Mesenchymal stem cell (in vitro differentiated cells and primary cell): Measurements from ENCODE around the gene C1QL3. TPM values are rescaled to one million over a fixed set of nuclear protein-coding genes. Genes with fewer than 3 reads are reported as not detected.
A peak's percentile ranks its signal among the peaks of the same experiment; 100 is the strongest.

Experiments used
- DNase-seq: peaks from one replicate; pipeline ENCODE4 v3.0.0-alpha.2; 2013
- H2AFZ ChIP-seq: one replicate; pipeline ENCODE4 v1.6.1; 2013; ENCODE audit warnings: low read depth, mild to moderate bottlenecking, control low read depth, inconsistent platforms, low read length, moderate library complexity
- H2AK5ac ChIP-seq: 2 replicates; pipeline ENCODE4 v1.6.1; 2013; ENCODE audit warnings: low read length, moderate library complexity, mild to moderate bottlenecking, inconsistent platforms; ENCODE audit not compliant: severe bottlenecking
- H2BK120ac ChIP-seq: one replicate; pipeline ENCODE4 v1.6.1; 2013; ENCODE audit warnings: low read depth, mild to moderate bottlenecking, inconsistent platforms, low read length, moderate library complexity
- H2BK12ac ChIP-seq, 2 experiments: one replicate each; pipeline ENCODE4 v1.6.1; 2013; ENCODE audit warnings: inconsistent platforms in 2 of 2, low read length in 2 of 2, mild to moderate bottlenecking in 2 of 2, moderate library complexity in 2 of 2, control low read depth in 1 of 2
- H2BK15ac ChIP-seq: one replicate; pipeline ENCODE4 v1.6.1; 2013; ENCODE audit warnings: mild to moderate bottlenecking, low read depth, inconsistent platforms; ENCODE audit not compliant: poor library complexity, severe bottlenecking
- H2BK5ac ChIP-seq: 2 replicates; pipeline ENCODE4 v1.6.1; 2013; ENCODE audit warnings: low read depth, mild to moderate bottlenecking, low read length, control low read depth, inconsistent platforms; ENCODE audit not compliant: poor library complexity, severe bottlenecking
- H3K14ac ChIP-seq, 2 experiments: one replicate each; pipeline ENCODE4 v1.6.1; 2013; ENCODE audit warnings: inconsistent platforms in 2 of 2, low read length in 2 of 2, control low read depth in 1 of 2, mild to moderate bottlenecking in 1 of 2, moderate library complexity in 1 of 2
- H3K18ac ChIP-seq, 2 experiments: one replicate each; pipeline ENCODE4 v1.6.1; 2013; ENCODE audit warnings: inconsistent platforms in 2 of 2, low read length in 2 of 2, control low read depth in 1 of 2, low read depth in 1 of 2, mild to moderate bottlenecking in 1 of 2
- H3K23ac ChIP-seq, 2 experiments: one replicate each; pipeline ENCODE4 v1.6.1; 2013; ENCODE audit warnings: inconsistent platforms in 2 of 2, low read length in 2 of 2, mild to moderate bottlenecking in 2 of 2, moderate library complexity in 2 of 2, control low read depth in 1 of 2
- H3K27ac ChIP-seq: 2 replicates; pipeline ENCODE4 v1.5.1; 2013; ENCODE audit warnings: mild to moderate bottlenecking, moderate library complexity, low read length, control low read depth, inconsistent platforms; ENCODE audit not compliant: poor library complexity, severe bottlenecking
- H3K27me3 ChIP-seq, 2 experiments: 2 replicates each; pipeline versions ENCODE4 v1.6.1 to v1.7.0; 2013; ENCODE audit warnings: low read length in 2 of 2, mild to moderate bottlenecking in 2 of 2, moderate library complexity in 2 of 2, control low read depth in 1 of 2, inconsistent platforms in 1 of 2; ENCODE audit not compliant: control insufficient read depth in 1 of 2, insufficient read depth in 1 of 2
- H3K36me3 ChIP-seq, 2 experiments: 2 replicates each; pipeline versions ENCODE4 v1.6.1 to v1.7.0; 2013; ENCODE audit warnings: low read length in 2 of 2, control low read depth in 1 of 2, inconsistent platforms in 1 of 2, low read depth in 1 of 2, mild to moderate bottlenecking in 1 of 2; ENCODE audit not compliant: insufficient read depth in 2 of 2, control insufficient read depth in 1 of 2
- H3K4ac ChIP-seq, 2 experiments: one replicate each; pipeline ENCODE4 v1.6.1; 2013; ENCODE audit warnings: inconsistent platforms in 2 of 2, low read length in 2 of 2, mild to moderate bottlenecking in 2 of 2, moderate library complexity in 2 of 2, control low read depth in 1 of 2, low read depth in 1 of 2
- H3K4me1 ChIP-seq: 2 replicates; pipeline ENCODE4 v1.6.1; 2013; ENCODE audit warnings: low read depth, low read length, control low read depth; ENCODE audit not compliant: control insufficient read depth, insufficient read depth
- H3K4me2 ChIP-seq: 2 replicates; pipeline ENCODE4 v1.6.1; 2013; ENCODE audit warnings: low read length, mild to moderate bottlenecking, inconsistent platforms; ENCODE audit not compliant: poor library complexity, severe bottlenecking
- H3K4me3 ChIP-seq, 2 experiments: 2 replicates each; pipeline versions ENCODE4 v1.5.1 to v1.7.0; 2013; ENCODE audit warnings: low read length in 2 of 2, mild to moderate bottlenecking in 2 of 2, control low read depth in 1 of 2, low read depth in 1 of 2; ENCODE audit not compliant: insufficient read depth in 1 of 2
- H3K79me1 ChIP-seq: replicated peaks from 2 replicates; pipeline ENCODE4 v1.6.1; 2013; ENCODE audit warnings: mild to moderate bottlenecking, control low read depth, low read length, inconsistent platforms; ENCODE audit not compliant: poor library complexity, severe bottlenecking
- H3K9ac ChIP-seq: 2 replicates; pipeline ENCODE4 v1.7.0; 2013; ENCODE audit warnings: mild to moderate bottlenecking, low read length, moderate library complexity
- H3K9me3 ChIP-seq: 2 replicates; pipeline ENCODE4 v1.7.0; 2013; ENCODE audit warnings: mild to moderate bottlenecking, low read length; ENCODE audit not compliant: control insufficient read depth
- H4K8ac ChIP-seq: one replicate; pipeline ENCODE4 v1.6.1; 2013; ENCODE audit warnings: inconsistent platforms, mild to moderate bottlenecking, low read length, moderate library complexity
- H4K91ac ChIP-seq: one replicate; pipeline ENCODE4 v1.6.1; 2013; ENCODE audit warnings: mild to moderate bottlenecking, low read length, inconsistent platforms
- WGBS: methylation state at CpG from one replicate; pipeline ENCODE4 v1.1.7; 2013; ENCODE audit warnings: mixed read lengths; 5-methylcytosine and 5-hydroxymethylcytosine counted together
- polyA plus RNA-seq, 2 experiments: library from polyadenylated mRNA; stranded (reverse); fragments of 200-250 nt; gene quantifications; one replicate each; pipeline ENCODE4 v1.2.3, GENCODE V29; 2013

The C1QL3 gene
- polyA plus RNA-seq (2013, experiment 1 of 2), result not detected
- polyA plus RNA-seq (2013, experiment 2 of 2), result not detected

DNA sequence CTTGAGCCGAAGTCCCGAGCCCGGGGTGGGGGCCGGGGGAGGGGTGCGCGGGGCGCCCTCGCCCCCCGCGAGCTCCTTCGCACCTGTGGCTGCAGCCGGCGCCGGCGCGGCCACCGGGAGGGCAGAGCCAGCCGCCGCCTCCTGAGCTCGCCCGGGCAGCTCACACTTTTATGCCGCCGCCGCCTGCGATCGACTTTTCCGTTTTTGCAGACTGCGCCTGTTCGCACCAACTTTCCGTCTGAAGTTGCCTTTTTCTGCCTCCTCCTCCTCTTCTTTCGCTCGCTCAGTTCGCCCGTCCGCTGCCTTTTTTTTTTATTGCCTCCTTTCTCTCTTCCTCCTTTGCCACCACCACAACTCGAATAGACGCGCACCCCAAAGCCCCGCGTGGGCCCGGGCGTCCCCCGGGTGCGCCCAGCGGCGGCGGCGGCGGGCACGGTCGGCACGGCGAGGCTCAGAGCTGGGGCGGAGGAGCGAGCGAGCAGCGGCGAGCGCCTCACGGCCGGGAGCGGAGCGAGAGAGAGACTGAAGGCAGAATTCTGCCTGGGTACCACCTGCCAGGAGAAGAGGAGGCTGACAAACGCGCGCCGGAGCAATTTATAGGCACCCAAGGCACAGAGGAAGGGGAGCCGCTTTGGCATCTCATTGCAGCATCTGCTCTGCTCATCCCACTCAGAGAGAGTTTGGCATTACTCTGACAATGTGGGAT lies at the start of gene C1QL3:
Gene C1QL3, minus strand, starts transcription at position 569 of the 706 bp plus-strand sequence. CDS start 814 bp downstream, outside the sequence.
- H2BK15ac ChIP-seq, result no peak within 1 kb of the TSS
- no peak within 1 kb of the TSS for H3K4ac ChIP-seq
- no peaks in the 10 kb centered on the region for H3K36me3 ChIP-seq
- H3K9ac ChIP-seq, result no peak within 1 kb of the TSS
- H3K14ac ChIP-seq, result no peak within 1 kb of the TSS
- peak within 1 kb of the TSS; percentile 50 to 65 for H3K4me3 ChIP-seq
- H2AFZ ChIP-seq, result no peak within 1 kb of the TSS
- peak; percentile 30 for DNase-seq
- no peak within 1 kb of the TSS for H2BK5ac ChIP-seq
- H3K23ac ChIP-seq, result peak within 1 kb of the TSS in 1 of 2 experiments; percentile 35
- H2BK12ac ChIP-seq, result no peak within 1 kb of the TSS
- no peaks in the 10 kb centered on the region for H3K79me1 ChIP-seq
- peak within 1 kb of the TSS; percentile 49 for H4K8ac ChIP-seq
- H3K18ac ChIP-seq, result no peak within 1 kb of the TSS
- peaks cover 48 to 49% of the 10 kb centered on the region in 2 experiments for H3K27me3 ChIP-seq
- H4K91ac ChIP-seq, result peak within 1 kb of the TSS; percentile 21
- peak within 1 kb of the TSS; percentile 92 for H3K4me2 ChIP-seq
- WGBS, result under 1% methylated on average over 66 of the region's 68 CpGs
- H3K4me1 ChIP-seq, result peaks cover 20% of the 10 kb centered on the region
- no peaks in the 10 kb centered on the region for H3K9me3 ChIP-seq
- H3K27ac ChIP-seq, result no peak within 1 kb of the TSS
- no peak within 1 kb of the TSS for H2BK120ac ChIP-seq
- no peak within 1 kb of the TSS for H2AK5ac ChIP-seq

DNA sequence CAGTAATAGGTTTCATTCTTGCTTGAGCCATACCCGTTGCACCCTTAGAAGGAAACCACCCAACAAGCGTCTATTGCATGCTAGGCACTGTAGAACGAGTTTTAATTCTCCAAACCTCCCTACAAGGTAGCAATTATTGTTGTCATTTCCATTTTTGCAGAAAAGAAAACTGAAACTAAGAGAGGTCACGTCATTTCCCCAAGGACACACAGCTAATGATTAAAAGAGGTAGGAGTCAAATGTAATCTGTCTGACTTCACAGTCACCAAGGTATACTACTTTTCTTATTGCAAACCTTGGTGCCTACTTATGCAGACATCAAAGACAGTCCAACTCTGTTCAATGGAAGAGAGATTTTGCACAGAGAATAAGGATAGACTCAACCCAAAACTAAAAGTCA lies 49.1 kb upstream of the C1QL3 start:
- Histone ChIP-seq H3K36me3 (no peaks in the 10 kb centered on the region), H3K79me1 (no peaks in the 10 kb centered on the region), H3K4ac (no peak overlapping the region), H3K27me3 (peaks cover 0 to 6% of the 10 kb centered on the region in 2 experiments), H2BK5ac (no peak overlapping the region), H3K4me3 (no peak overlapping the region), H3K14ac (no peak overlapping the region), H2AFZ (no peak overlapping the region), H3K27ac (no peak overlapping the region), H2BK12ac (no peak overlapping the region), H3K4me1 (no peaks in the 10 kb centered on the region), H2BK120ac (no peak overlapping the region), H3K9me3 (no peaks in the 10 kb centered on the region), H4K91ac (no peak overlapping the region), H4K8ac (no peak overlapping the region), H2AK5ac (no peak overlapping the region), H3K23ac (no peak overlapping the region), H3K4me2 (no peak overlapping the region), H2BK15ac (no peak overlapping the region), H3K18ac (no peak overlapping the region), H3K9ac (no peak overlapping the region)
- 94% methylated on average over 2 of the region's 4 CpGs for WGBS
- no peak for DNase-seq

DNA sequence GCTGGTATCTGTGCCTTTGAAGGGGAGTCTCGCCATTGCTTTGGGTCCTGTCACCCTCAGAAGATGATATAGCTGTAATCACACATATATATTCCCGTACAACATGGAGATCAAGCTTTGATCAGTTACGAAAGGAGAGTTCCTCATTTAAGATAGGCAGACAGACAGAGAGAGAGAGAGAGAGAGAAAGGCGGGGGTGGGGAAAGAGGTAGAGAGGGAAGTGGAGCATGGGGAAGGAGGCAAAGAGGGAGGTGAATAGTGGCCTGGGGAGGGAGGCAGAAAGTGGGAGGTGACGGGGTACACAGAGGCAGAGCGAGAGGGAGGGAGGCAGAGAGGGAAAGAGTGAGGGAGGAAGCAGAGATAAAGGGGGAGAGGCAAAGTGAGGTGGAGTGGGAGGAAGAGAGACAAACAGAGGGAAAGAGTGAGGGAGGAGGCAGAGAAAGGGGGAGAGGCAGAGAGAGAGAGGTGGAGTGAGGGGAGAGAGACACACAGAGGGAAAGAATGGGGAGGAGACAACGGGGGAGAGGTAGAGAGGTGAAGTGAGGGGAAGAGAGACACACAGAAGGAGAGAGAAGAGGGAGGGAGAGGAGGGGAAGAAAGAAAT lies 44.6 kb upstream of the C1QL3 start:
- no peak overlapping the region for H4K91ac ChIP-seq
- no peak overlapping the region for H3K9ac ChIP-seq
- H3K4me1 ChIP-seq, result no peaks in the 10 kb centered on the region
- H3K79me1 ChIP-seq, result no peaks in the 10 kb centered on the region
- H4K8ac ChIP-seq, result no peak overlapping the region
- no peak overlapping the region for H3K4me2 ChIP-seq
- no peak overlapping the region for H3K23ac ChIP-seq
- no peak overlapping the region for H3K18ac ChIP-seq
- H2AK5ac ChIP-seq, result no peak overlapping the region
- no peak overlapping the region for H2AFZ ChIP-seq
- no peaks in the 10 kb centered on the region for H3K36me3 ChIP-seq
- no peak overlapping the region for H3K4ac ChIP-seq
- H2BK5ac ChIP-seq, result no peak overlapping the region
- no peak overlapping the region for H3K27ac ChIP-seq
- peak overlapping the region in 1 of 2 experiments; percentile 32 for H3K4me3 ChIP-seq
- no peak overlapping the region for H2BK15ac ChIP-seq
- peak overlapping the region in 1 of 2 experiments; percentile 71 for H3K14ac ChIP-seq
- no peak for DNase-seq
- no peak overlapping the region for H2BK12ac ChIP-seq
- no peaks in the 10 kb centered on the region for H3K9me3 ChIP-seq
- 53% methylated on average over 7 of the region's 7 CpGs for whole genome bisulfite sequencing
- no peak overlapping the region for H2BK120ac ChIP-seq
- peaks cover 0 to 6% of the 10 kb centered on the region in 2 experiments for H3K27me3 ChIP-seq

DNA sequence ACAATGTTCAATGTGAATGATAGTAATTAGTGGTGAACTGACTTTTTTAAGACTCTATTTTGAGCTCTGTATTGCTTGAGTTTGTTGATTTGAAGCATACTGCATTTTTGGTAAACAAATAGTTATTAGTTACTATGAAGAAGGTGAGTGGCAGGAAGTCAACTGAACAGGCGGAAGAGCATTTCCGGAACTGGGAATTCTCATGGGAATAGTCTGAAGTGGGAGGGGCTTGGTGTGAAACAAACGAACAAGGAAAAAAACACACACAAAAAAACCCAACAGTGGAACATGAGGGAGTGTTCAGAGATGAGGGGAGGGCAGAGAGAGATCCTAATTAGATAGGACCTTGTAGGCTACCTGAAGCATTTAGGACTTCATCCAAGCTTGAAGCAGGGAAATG lies 43.9 kb upstream of the C1QL3 start:
- WGBS, result 44% methylated on average over 2 of the region's 3 CpGs
- Histone ChIP-seq H3K4ac (no peak overlapping the region), H3K79me1 (no peaks in the 10 kb centered on the region), H2BK12ac (no peak overlapping the region), H2AK5ac (no peak overlapping the region), H3K9me3 (no peaks in the 10 kb centered on the region), H2BK120ac (no peak overlapping the region), H3K4me2 (no peak overlapping the region), H2BK15ac (no peak overlapping the region), H3K27ac (no peak overlapping the region), H4K91ac (no peak overlapping the region), H3K23ac (no peak overlapping the region), H3K4me1 (no peaks in the 10 kb centered on the region), H2BK5ac (no peak overlapping the region), H3K18ac (no peak overlapping the region), H4K8ac (no peak overlapping the region), H3K4me3 (no peak overlapping the region), H3K36me3 (no peaks in the 10 kb centered on the region), H2AFZ (no peak overlapping the region), H3K27me3 (peaks cover 0 to 6% of the 10 kb centered on the region in 2 experiments), H3K14ac (no peak overlapping the region), H3K9ac (no peak overlapping the region)
- DNase-seq, result no peak
